HEK293T (cell line): ENCODE data around the gene TTLL11.

Experiments used
- CTBP1 ChIP-seq: fragments of 450-650 bp; IDR thresholded peaks from 2 replicates; pipeline ENCODE4 v1.6.1; 2016; ENCODE audit warnings: borderline replicate concordance
- TARDBP ChIP-seq: fragments of 450-650 bp; IDR thresholded peaks from 2 replicates; pipeline ENCODE4 v1.6.1; 2016
- ZNF384 ChIP-seq: fragments of 450-650 bp; IDR thresholded peaks from 2 replicates; pipeline ENCODE4 v1.6.1; 2016

DNA sequence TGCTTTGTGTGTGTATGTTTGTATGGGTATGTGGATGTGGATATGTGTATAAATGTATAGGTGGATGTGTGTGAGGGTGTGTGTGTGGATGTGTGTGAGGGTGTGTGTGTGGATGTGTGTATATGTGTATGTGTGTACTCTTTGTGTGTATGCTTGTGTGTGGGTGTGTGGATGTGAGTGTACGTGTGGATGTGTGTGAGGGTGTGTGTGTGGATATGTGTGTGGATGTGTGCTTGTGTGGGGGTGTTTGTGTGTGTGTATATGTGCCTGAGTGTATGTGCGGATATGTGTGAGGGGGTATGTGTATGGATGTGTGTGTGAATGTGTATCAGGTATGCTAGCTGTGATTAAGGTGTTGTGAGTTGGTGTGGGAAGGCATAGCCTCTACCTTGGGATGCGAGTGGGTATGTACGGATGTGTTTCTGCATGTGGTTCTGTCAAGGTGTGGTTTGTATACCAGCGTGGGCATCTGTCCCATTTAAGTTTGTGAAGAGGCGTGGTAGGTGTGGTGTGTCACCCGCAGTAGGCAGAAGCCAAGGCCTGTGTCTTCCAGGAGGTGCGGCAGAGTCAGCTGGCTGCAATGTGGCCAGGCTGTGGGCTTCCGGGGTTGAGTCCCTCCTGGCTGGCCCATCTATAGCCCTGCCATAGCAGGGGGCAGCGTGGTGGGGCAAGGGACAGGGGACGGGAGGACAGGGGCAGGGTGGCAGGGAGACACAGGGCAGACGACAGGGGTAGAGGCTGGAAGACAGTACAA, 285.9 kb downstream of the TTLL11 start:
- TF ChIP-seq TARDBP (no peak), ZNF384 (no peak), CTBP1 (no peak)
